ENCODE results near the gene RUFY1.
"Not testable (repeated sequence)": the region's sequence is repeated elsewhere in the genome, so short reads cannot be mapped to it uniquely, and the experiment has no call there.

Gene RUFY1, protein sequence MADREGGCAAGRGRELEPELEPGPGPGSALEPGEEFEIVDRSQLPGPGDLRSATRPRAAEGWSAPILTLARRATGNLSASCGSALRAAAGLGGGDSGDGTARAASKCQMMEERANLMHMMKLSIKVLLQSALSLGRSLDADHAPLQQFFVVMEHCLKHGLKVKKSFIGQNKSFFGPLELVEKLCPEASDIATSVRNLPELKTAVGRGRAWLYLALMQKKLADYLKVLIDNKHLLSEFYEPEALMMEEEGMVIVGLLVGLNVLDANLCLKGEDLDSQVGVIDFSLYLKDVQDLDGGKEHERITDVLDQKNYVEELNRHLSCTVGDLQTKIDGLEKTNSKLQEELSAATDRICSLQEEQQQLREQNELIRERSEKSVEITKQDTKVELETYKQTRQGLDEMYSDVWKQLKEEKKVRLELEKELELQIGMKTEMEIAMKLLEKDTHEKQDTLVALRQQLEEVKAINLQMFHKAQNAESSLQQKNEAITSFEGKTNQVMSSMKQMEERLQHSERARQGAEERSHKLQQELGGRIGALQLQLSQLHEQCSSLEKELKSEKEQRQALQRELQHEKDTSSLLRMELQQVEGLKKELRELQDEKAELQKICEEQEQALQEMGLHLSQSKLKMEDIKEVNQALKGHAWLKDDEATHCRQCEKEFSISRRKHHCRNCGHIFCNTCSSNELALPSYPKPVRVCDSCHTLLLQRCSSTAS

DNA sequence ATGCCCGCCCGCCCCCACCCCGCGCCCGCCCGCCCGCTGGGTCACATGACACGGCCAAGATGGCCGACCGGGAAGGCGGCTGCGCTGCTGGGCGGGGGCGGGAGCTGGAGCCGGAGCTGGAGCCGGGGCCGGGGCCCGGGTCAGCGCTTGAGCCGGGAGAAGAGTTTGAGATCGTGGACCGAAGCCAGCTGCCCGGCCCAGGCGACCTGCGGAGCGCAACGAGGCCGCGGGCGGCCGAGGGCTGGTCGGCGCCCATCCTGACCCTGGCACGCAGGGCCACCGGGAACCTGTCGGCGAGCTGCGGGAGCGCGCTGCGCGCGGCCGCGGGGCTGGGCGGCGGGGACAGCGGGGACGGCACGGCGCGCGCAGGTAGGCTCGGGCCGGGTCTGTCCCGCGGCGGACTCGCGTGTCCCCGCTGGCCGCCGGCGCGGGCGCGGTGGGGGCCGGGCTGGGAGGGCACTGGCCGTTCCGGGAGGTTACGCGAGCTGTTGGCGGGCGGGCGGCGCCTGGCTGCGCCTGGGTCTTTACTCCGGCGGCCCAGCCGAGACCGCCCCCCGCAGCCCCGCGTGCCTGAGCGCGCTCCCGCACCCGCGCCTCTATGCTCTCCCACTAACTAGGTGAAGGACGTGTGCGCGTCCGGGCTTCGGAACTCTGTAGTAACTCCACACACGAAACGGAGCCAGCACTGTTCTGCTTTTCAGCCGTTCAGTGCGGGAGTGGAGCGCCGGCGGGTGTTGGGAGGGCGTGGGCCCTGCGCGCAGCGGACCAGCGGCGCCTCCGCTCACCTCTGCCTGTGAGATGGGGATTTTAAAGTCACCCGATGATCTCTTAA lies at the start of gene RUFY1:
RUFY1 (plus strand) TSS at position 44 of the 832 bp plus-strand sequence; CDS start at position 60, 16 bp downstream.
- peak; percentile 79 to 84 for DNase-seq

DNA sequence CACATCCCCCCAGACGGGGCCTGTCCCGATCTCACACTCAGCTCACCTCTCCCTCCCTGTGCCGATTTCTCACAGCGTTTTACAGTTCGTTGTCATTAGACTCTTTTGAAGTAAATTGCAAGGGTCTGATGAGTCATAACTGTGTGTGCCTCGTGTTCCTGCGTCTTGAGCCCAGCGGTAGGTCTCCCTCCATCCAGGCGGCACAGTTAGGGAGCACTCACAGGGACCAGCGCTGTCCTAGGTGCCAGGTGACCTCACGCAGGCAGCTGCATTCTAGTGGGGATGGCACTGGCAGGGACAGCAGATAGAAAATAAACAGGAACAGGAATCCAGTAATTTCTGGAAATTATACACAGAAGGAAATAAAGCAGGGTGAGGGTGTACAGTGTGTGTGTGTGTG lies 48.4 kb upstream of the RUFY1 start:
- not testable (repeated sequence) for DNase-seq

GRCh38 chr5:179502420-179502819 lies 47.9 kb upstream of the RUFY1 start:
- DNase-seq, result not testable (repeated sequence)

- DNase-seq, result no peak
These were observed 46.2 kb upstream of the RUFY1 start for GRCh38 chr5:179504191-179504590.

DNA sequence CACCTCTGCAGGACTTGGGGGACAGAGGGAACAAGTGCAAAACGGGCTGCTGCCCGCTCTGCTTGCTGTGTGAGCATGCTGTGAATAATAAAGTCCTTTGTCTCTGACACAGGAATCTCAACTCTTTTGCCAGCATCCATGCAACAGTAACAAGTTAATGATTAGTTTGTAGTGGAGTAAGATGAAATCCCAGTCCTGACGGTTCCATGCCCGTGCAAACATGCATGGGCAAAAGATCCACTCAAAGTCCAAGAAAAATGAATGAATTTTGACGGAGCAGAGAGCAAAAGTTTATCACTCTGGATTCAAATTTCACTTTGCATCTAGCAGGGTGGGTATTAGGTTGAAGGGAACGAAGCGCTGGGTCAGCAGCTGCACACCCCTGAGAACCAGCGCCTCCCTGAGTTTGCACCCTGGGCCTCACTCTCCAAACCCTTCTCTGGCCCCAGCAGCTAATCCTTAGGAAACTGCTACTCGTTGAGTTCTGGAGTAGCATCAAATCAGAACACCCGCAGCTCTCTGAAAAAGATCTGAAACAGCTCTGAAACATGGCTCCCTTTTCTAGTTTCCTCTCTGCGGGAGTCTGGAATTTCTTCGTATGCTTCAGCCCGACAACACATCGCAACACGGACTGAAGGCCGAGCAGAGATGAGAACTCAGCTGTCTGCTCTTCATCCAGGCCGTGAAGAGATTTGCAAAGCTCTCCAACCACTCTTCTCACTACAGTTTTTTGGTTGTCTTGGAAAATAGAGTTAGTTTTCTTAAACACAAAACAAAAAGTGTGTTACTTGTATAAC lies 45.6 kb upstream of the RUFY1 start:
- DNase-seq, result no peak

- no peak for DNase-seq
These were observed 44.6 kb upstream of the RUFY1 start for GRCh38 chr5:179505636-179506261.

DNA sequence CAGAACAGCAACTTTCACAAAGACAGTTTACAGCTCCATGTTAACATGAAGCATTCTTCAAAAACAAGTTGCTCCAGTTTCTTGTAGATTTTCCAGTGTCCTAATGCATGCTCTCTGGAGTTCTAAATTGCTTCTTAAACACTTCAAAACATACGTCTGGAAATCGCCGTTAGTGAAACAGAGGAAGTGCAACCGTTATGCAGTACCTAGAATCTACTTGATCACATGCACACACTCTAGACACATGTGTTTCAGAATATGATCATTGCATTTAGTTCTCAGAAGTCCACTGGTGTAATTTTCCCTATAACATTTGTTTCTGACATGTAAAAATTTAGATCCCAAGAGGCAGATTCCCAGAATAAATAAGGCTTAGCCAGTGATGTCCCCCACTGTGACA lies 41.1 kb upstream of the RUFY1 start:
- DNase-seq, result no peak

- DNase-seq, result no peak
These were observed 40.5 kb upstream of the RUFY1 start for GRCh38 chr5:179509845-179510244.

DNA sequence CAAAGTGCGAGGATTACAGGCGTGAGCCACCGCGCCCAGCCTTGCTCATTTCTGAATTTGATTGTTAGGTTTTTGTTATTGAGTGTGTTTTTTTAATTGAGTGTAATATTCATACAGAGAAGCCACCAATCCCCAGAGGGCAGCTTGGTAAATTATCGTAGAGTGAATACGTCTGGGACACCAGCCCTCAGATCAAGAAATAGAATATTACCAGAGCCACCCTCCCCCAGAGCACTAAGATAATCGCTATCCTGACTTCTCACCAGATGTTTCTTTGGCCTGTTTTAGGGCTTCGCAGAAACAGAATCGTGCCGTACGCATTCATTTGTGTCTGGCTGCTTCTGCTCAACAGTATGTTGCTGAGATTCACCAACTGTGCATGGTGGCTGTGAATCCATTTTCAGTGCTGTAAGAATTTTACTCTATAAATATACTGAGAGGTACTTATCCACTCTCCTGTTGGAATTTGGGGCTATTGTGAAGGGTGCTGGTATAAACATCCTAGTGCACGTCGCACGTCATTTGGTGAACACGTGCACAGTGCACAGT lies 37.8 kb upstream of the RUFY1 start:
- no peak for DNase-seq

GRCh38 chr5:179515501-179515900 lies 34.9 kb upstream of the RUFY1 start:
- DNase-seq, result not testable (repeated sequence)

DNA sequence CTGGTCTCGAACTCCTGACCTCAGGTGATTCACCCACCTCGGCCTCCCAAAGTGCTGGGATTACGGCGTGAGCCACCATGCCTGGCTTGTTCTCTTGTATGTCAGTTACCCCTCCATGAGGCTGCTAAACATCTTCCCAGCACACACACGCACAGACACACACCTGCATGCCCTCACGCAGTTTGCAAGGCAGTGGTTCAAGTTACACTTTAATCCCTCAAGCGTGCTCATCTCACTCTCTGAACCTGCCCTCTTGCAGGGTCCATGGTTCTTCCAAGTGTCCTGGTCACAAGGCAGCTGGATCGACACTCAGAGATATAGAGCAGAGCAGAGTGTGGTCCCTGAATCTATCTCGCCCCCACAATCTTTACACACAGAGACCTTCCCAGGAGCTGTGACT lies 34.1 kb upstream of the RUFY1 start:
- DNase-seq, result no peak

DNA sequence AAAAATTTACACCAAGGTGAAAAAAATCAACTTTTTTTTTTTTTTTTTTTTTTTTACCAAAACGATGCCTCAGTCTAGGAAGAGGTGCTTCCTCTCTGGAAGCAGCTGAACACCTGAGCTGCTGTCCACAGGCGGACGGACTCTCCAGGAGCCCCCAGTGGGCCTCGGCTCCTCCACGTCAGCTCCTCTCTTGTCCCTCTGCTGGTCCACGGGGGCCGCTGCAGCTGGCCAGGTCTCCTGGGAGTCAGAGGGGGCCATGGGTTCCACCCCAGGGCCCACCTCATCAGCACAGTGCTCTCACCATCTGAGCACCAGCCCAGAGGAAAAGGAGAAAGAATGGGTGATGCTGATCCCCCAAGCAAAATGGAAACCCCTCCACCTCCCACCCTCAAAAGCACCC lies 32.6 kb upstream of the RUFY1 start:
- not testable (repeated sequence) for DNase-seq

- not testable (repeated sequence) for DNase-seq
These were observed 32.0 kb upstream of the RUFY1 start for GRCh38 chr5:179518369-179518768.

DNA sequence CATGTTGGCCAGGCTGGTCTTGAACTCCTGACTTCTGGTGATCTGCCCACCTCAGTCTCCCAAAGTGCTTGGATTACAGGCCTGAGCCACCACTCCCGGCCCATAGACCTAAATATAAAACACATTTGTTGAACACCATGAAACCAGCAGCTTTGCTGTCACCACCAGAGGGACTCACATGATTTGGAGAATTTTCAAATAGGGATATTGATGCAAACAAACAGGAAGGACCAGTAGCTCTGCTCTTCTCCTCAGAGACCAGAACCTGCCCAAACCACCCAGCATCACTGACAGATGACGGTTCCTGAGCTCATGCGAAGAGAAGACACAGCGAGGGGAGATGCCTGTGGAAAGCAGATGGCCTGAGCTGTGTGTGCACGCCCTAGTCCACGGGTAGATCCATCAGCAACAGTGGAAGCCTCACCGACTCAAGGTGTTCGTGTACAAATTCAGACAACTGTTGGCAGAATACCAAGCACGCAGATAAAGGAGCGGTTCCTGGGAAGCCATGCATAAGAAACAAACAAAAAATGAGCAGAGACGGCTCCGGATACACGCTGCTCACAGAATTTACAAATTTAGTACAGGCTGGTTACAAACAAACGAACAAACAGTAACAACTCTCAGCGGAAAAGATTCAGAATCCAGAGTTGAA lies 30.8 kb upstream of the RUFY1 start:
- DNase-seq, result not testable (repeated sequence)

GRCh38 chr5:179522107-179522506 lies 28.2 kb upstream of the RUFY1 start:
- DNase-seq, result not testable (repeated sequence)

DNA sequence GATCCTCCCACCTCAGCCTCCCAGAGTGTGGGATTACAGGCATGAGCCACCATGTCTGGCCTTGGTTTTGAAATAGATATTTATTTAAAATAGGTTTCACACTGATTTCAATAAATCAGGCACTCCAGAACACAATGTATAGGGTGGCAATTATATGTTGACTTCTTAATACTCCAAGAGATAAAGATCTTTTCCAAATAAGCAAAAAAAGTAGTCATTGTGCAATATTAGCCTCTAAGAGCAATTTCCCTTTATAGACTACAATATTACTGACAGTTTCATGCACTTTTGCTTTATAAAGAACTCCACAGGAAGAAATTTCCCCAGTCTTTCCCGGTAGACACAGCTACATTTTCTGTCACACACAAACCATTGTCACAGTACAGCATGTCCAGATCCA lies 23.4 kb upstream of the RUFY1 start:
- DNase-seq, result no peak

DNA sequence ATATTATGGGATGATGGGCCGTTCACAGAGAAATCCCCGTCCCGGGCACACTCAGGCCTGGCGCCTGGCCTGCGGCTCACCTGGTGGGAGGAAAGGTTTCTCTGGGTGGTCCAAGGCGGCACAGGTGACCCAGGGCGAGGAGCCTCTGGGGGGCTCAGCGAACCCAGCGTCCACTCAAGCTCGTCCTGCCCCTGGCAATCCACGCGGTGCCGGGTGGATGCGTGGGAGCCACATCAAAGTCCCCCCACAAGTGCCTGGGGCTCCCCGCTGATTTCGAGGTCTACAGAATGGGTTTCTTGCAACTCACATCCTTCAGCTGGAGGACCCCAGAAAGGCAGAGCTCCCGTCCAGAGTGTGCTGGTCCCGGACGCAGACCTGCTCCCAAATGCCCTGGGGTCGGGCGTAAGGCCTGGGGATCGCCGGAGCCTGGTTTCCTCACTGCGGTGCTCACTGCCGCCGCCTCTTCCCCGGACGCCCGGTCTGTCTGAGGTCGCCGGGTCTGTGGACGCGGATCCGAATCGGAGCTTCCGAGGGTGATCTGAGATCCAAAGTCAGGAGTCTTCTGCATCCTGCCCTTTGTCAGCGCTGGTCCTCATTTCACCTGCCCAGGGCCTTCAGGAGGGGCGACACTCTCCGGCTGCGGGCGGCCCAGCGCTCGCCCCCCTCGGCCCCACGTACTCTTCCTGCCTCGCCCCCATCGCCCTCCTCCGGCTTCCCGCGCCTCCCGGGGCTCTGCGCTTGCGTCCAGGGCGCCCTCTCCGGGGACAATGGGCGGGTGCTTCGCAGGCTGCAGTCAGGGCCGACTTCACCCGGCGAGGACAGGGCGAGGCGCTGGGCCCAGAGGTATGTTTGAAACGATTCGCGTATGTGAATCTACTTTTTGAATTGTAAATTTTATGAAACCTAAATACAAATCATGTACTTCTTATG lies 20.0 kb upstream of the RUFY1 start:
- peak; percentile 63 to 65 for DNase-seq

DNA sequence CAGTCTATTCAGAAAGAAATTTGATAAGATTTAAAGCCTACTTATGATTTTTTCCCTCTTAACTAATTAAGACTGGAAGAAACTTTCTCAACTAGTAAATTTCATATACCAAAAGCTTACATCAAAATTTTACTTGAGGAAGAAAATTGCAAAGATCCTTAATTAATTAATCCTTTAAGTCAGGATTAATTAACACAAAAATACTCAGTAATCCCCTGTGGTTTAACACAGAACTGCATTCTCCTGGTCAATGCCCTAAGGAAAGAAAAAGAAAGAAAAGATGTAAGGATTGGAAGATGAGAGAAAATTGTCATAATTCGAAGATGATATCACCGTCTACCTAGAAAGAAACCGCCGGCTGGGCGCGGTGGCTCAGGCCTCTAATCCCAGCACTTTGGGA lies 17.3 kb upstream of the RUFY1 start:
- DNase-seq, result no peak

GRCh38 chr5:179533907-179534306 lies 16.4 kb upstream of the RUFY1 start:
- DNase-seq, result no peak

DNA sequence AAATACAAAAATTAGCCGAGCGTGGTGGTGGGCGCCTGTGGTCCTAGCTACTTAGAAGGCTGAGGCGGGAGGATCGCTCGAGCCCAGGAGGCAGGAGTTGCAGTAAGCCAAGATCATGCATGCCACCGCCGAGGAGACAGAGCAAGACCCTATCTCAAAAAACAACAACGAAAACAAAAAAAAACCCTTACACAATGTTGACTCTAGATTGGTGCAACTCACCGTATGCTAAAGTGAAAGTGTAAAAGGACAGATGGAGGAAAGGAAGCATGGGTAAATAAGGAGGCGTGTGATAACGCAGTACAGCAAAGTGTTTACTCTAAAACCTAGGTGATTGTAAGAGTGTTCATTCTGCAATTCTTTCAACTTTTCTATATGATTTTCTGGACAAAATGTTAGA lies 15.9 kb upstream of the RUFY1 start:
- no peak for DNase-seq

Data from stimulated activated CD4-positive, alpha-beta T cell treated with anti-CD3 and anti-CD28 coated beads, Interleukin-4, amount 100 ng/mL, for 4 hours (primary cell).